Thyroid gland (tissue), 4 donors: ENCODE results near the gene SYTL2. TPM values are rescaled to one million over a fixed set of nuclear protein-coding genes. Genes with fewer than 3 reads are reported as not detected.
A peak's percentile ranks its signal among the peaks of the same experiment; 100 is the strongest.

Source experiments
- DNase-seq, 2 donors: peaks; one replicate each; pipeline ENCODE4 v3.0.0-alpha.2; 2019
- H3K27ac ChIP-seq, 3 donors: fragments of 200-600 bp; sonication (generic); 1 replicate in 2 of 3; 2 replicates in 1 of 3; pipeline ENCODE4 v1.5.1; 2016 to 2019; ENCODE audit warnings: mild to moderate bottlenecking in 1 of 3, moderate library complexity in 1 of 3
- H3K27me3 ChIP-seq: fragments of 200-600 bp; sonication (generic); one replicate; pipeline ENCODE4 v1.5.1; 2019
- H3K36me3 ChIP-seq, 2 donors: fragments of 200-600 bp; sonication (generic); one replicate each; pipeline ENCODE4 v1.5.1; 2016 to 2019
- H3K4me1 ChIP-seq, 2 donors: fragments of 200-600 bp; sonication (generic); one replicate each; pipeline ENCODE4 v1.5.1; 2017 to 2019
- H3K4me3 ChIP-seq, 3 donors: fragments of 200-600 bp; sonication (generic); replicated peaks in 1 of 3; 1 replicate in 2 of 3; 2 replicates in 1 of 3; pipeline ENCODE4 v1.5.1; 2016; ENCODE audit warnings: mild to moderate bottlenecking in 1 of 3
- H3K9me3 ChIP-seq: fragments of 200-600 bp; sonication (generic); one replicate; pipeline ENCODE4 v1.5.1; 2017
- CTCF ChIP-seq, 6 experiments: fragments of 200-600 bp in 3 of 6; fragments of 450-650 bp in 3 of 6; sonication (generic) in 3 of 6; IDR thresholded peaks; one replicate each; pipeline ENCODE4 v1.5.1; 2016 to 2019; ENCODE audit warnings: antibody characterized with exemption in 6 of 6, mild to moderate bottlenecking in 2 of 6, inconsistent platforms in 1 of 6, moderate library complexity in 1 of 6
- POLR2A ChIP-seq, 2 donors: fragments of 450-650 bp; IDR thresholded peaks; one replicate each; pipeline ENCODE4 v1.6.1; 2017; ENCODE audit warnings: antibody characterized with exemption in 2 of 2, mild to moderate bottlenecking in 2 of 2, moderate library complexity in 1 of 2
- WGBS, 2 donors: methylation state at CpG; one replicate each; pipeline ENCODE4 v1.1.5; 2017; 5-methylcytosine and 5-hydroxymethylcytosine counted together
- intact Hi-C: fragments of 100-400 bp; cut with DNase I; formaldehyde crosslinking; loops from one replicate; pipeline ENCODE4 v1.15.1; 2023
- total RNA-seq, 4 donors: library from RNA; depleted of rRNA; stranded (reverse); fragments of >200 nt; gene quantifications; one replicate each; pipeline ENCODE4 v1.2.3, GENCODE V29; 2016

The SYTL2 gene
- total RNA-seq, 4 donors from 2014 or later: 4.5 to 18.8 (median 9.0) TPM

- Histone ChIP-seq H3K27me3 (no peaks in the 10 kb centered on the region), H3K36me3 (no peaks in the 10 kb centered on the region), H3K27ac (no peak overlapping the region), H3K9me3 (no peaks in the 10 kb centered on the region), H3K4me1 (peaks cover 10 to 16% of the 10 kb centered on the region in 2 donors), H3K4me3 (no peak overlapping the region)
- TF ChIP-seq CTCF (IDR thresholded peaks at IDR 0.05) (no peak), POLR2A (IDR thresholded peaks at IDR 0.05) (no peak)
- DNase-seq: no peak
- intact Hi-C loops: no loop called here
- 89 to 98% methylated on average over 1 of the region's 1 CpG for WGBS, 2 donors
These were observed 159.8 kb downstream of the SYTL2 start for GRCh38 chr11:85651118-85651517.

- intact Hi-C loops: no loop called here
- no peaks in the 10 kb centered on the region for H3K27me3 ChIP-seq
- H3K4me3 ChIP-seq: peak within 1 kb of the TSS; percentile 5 to 57 (median 51)
- peaks cover 10 to 16% of the 10 kb centered on the region in 2 donors for H3K4me1 ChIP-seq
- no peaks in the 10 kb centered on the region for H3K9me3 ChIP-seq
- WGBS, 2 donors: 0% methylated on average over 16 to 27 of the region's 33 CpGs
- TF ChIP-seq CTCF (IDR thresholded peaks at IDR 0.05) (no peak), POLR2A (IDR thresholded peaks at IDR 0.05) (peak; percentile 45 to 85)
- no peaks in the 10 kb centered on the region for H3K36me3 ChIP-seq
- H3K27ac ChIP-seq: peak within 1 kb of the TSS; percentile 19 to 81 (median 69)
- peak; percentile 89 to 91 for DNase-seq
These were observed 163.2 kb downstream of the SYTL2 start, which contains the start of gene TMEM126A for GRCh38 chr11:85647604-85648299. Gene TMEM126A (plus strand): TSS chr11:85647967. CDS start chr11:85650256, 2,289 bp downstream.

- no peak for DNase-seq
- Histone ChIP-seq H3K27ac (peak overlapping the region; percentile 19 to 81 (median 69)), H3K36me3 (no peaks in the 10 kb centered on the region), H3K27me3 (no peaks in the 10 kb centered on the region), H3K9me3 (no peaks in the 10 kb centered on the region), H3K4me1 (peaks cover 10 to 16% of the 10 kb centered on the region in 2 donors), H3K4me3 (peak overlapping the region in 1 of 3 donors; percentile 57)
- WGBS, 2 donors: 47 to 53% methylated on average over 2 of the region's 2 CpGs
- intact Hi-C loops: no loop called here
- TF ChIP-seq CTCF (IDR thresholded peaks at IDR 0.05) (no peak), POLR2A (IDR thresholded peaks at IDR 0.05) (no peak)
These were observed 163.9 kb downstream of the SYTL2 start for GRCh38 chr11:85647078-85647477.

Other genes with a start within 250 kb of the SYTL2 start
- gene DLG2, start 183.8 kb downstream of the SYTL2 start, total RNA-seq: 10 to 100 TPM; 29.4 to 79.4 (median 42.4) TPM
- 10 to 100 TPM; 45.6 to 65.7 (median 62.0) TPM for gene TMEM126B, start 182.5 kb downstream of the SYTL2 start, total RNA-seq
- gene TMEM126A, start 163.2 kb downstream of the SYTL2 start, total RNA-seq: 10 to 100 TPM; 24.1 to 31.7 (median 27.1) TPM
- 100 to 1,000 TPM in 2 of 4 donors, 10 to 100 TPM in 2; 72.9 to 125 (median 106) TPM for gene CREBZF, start 146.0 kb downstream of the SYTL2 start, total RNA-seq
- 1 to 10 TPM in 1 of 4 donors, under 1 TPM in 2, not detected in 1; 0.33 to 2.2 (median 0.40) TPM for gene CCDC89, start 124.9 kb downstream of the SYTL2 start, total RNA-seq
- gene CCDC83, start 44.2 kb upstream of the SYTL2 start, total RNA-seq: not detected